ENCODE results near the gene CYP1B1.
"Not testable (repeated sequence)": the region's sequence is repeated elsewhere in the genome, so short reads cannot be mapped to it uniquely, and the experiment has no call there.

Gene CYP1B1

GRCh38 chr2:38099099-38100028, 23.4 kb upstream of the CYP1B1 start:
- no peak for DNase-seq (ENCODE audit: low read depth, low spot score)

- DNase-seq (ENCODE audit: low read depth, low spot score) = no peak
Observed at GRCh38 chr2:38098421-38099098, 22.6 kb upstream of the CYP1B1 start.

GRCh38 chr2:38097988-38098385, 22.0 kb upstream of the CYP1B1 start:
- DNase-seq (ENCODE audit: low read depth, low spot score) = no peak

- DNase-seq (ENCODE audit: low read depth, low spot score) = no peak
Observed at GRCh38 chr2:38097258-38097987, 21.5 kb upstream of the CYP1B1 start.

- no peak for DNase-seq (ENCODE audit: low read depth, low spot score)
Observed at GRCh38 chr2:38095996-38096861, 20.3 kb upstream of the CYP1B1 start.

GRCh38 chr2:38095079-38095995, 19.4 kb upstream of the CYP1B1 start:
- no peak for DNase-seq (ENCODE audit: low read depth, low spot score)

GRCh38 chr2:38093527-38094165, 17.7 kb upstream of the CYP1B1 start:
- DNase-seq (ENCODE audit: low read depth, low spot score) = no peak

- DNase-seq (ENCODE audit: low read depth, low spot score) = no peak
Observed at GRCh38 chr2:38092196-38092902, 16.4 kb upstream of the CYP1B1 start.

GRCh38 chr2:38091760-38092159, 15.8 kb upstream of the CYP1B1 start:
- no peak for DNase-seq (ENCODE audit: low read depth, low spot score)

GRCh38 chr2:38090928-38091327, 15.0 kb upstream of the CYP1B1 start:
- no peak for DNase-seq (ENCODE audit: low read depth, low spot score)

- DNase-seq (ENCODE audit: low read depth, low spot score) = not testable (repeated sequence)
Observed at GRCh38 chr2:38090212-38090611, 14.3 kb upstream of the CYP1B1 start.

GRCh38 chr2:38085998-38086698, 10.2 kb upstream of the CYP1B1 start:
- not testable (repeated sequence) for DNase-seq (ENCODE audit: low read depth, low spot score)

GRCh38 chr2:38084556-38084955, 8.6 kb upstream of the CYP1B1 start:
- DNase-seq (ENCODE audit: low read depth, low spot score) = not testable (repeated sequence)

- DNase-seq (ENCODE audit: low read depth, low spot score) = not testable (repeated sequence)
Observed at GRCh38 chr2:38082727-38083126, 6.8 kb upstream of the CYP1B1 start.

GRCh38 chr2:38080346-38080745, 4.4 kb upstream of the CYP1B1 start:
- DNase-seq (ENCODE audit: low read depth, low spot score) = no peak

GRCh38 chr2:38079116-38080052, 3.4 kb upstream of the CYP1B1 start:
- no peak for DNase-seq (ENCODE audit: low read depth, low spot score)

- no peak for DNase-seq (ENCODE audit: low read depth, low spot score)
Observed at GRCh38 chr2:38077431-38077769, 1.4 kb upstream of the CYP1B1 start.
